DOHH2 (cell line): Measurements from ENCODE around the gene ABCC12.

Source experiments
- H3F3A ChIP-seq: fragments of 200-600 bp; sonication (generic), shearing (Covaris generic); 2 replicates; pipeline ENCODE4 v1.6.0; 2016; ENCODE audit warnings: antibody characterized with exemption, mild to moderate bottlenecking; ENCODE audit not compliant: control insufficient read depth, insufficient read depth
- H3K27ac ChIP-seq: fragments of 200-600 bp; sonication (generic); 2 replicates; pipeline ENCODE4 v1.5.1; 2014; ENCODE audit warnings: low read depth, mild to moderate bottlenecking, low read length, moderate library complexity
- H3K27me3 ChIP-seq: fragments of 200-600 bp; sonication (generic); 2 replicates; pipeline ENCODE4 v1.6.1; 2014; ENCODE audit warnings: mild to moderate bottlenecking, low read length, mixed read lengths; ENCODE audit not compliant: control insufficient read depth
- H3K36me3 ChIP-seq: fragments of 200-600 bp; sonication (generic); 2 replicates; pipeline ENCODE4 v1.6.1; 2014; ENCODE audit warnings: mild to moderate bottlenecking, low read length, moderate library complexity, mixed read lengths; ENCODE audit not compliant: control insufficient read depth
- H3K4me1 ChIP-seq: fragments of 200-600 bp; sonication (generic); 2 replicates; pipeline ENCODE4 v1.6.1; 2014; ENCODE audit warnings: mild to moderate bottlenecking, low read length, mixed read lengths; ENCODE audit not compliant: control insufficient read depth
- H3K4me2 ChIP-seq: fragments of 200-600 bp; sonication (generic); 2 replicates; pipeline ENCODE4 v1.6.0; 2014; ENCODE audit warnings: mild to moderate bottlenecking, low read length, moderate library complexity
- H3K4me3 ChIP-seq: fragments of 200-600 bp; sonication (generic); 2 replicates; pipeline ENCODE4 v1.5.1; 2014; ENCODE audit warnings: mild to moderate bottlenecking, low read length, mixed read lengths
- H3K79me2 ChIP-seq: fragments of 200-600 bp; sonication (generic); 2 replicates; pipeline ENCODE4 v1.6.1; 2014; ENCODE audit warnings: mild to moderate bottlenecking, low read length, mixed read lengths; ENCODE audit not compliant: control insufficient read depth
- H3K9me2 ChIP-seq: fragments of 200-600 bp; sonication (generic); replicated peaks from 2 replicates; pipeline ENCODE4 v1.6.1; 2014; ENCODE audit warnings: mild to moderate bottlenecking, low read length, mixed read lengths; ENCODE audit not compliant: control insufficient read depth
- H3K9me3 ChIP-seq: fragments of 200-600 bp; sonication (generic); 2 replicates; pipeline ENCODE4 v1.6.1; 2014; ENCODE audit warnings: antibody characterized with exemption, low read length, mixed read lengths; ENCODE audit not compliant: control insufficient read depth, insufficient read depth
- H4K20me1 ChIP-seq: fragments of 200-600 bp; sonication (generic); 2 replicates; pipeline ENCODE4 v1.6.0; 2014; ENCODE audit warnings: low read depth, mild to moderate bottlenecking, antibody characterized with exemption, low read length, moderate library complexity; ENCODE audit not compliant: control insufficient read depth, insufficient read depth
- EZH2phosphoT487 ChIP-seq: fragments of 200-600 bp; sonication (generic); IDR thresholded peaks from 2 replicates; pipeline ENCODE4 v1.6.1; 2017; ENCODE audit warnings: borderline replicate concordance, mild to moderate bottlenecking, antibody characterized with exemption, low read length, moderate library complexity, mixed read lengths
- TF ChIP-seq, protein P1 (sequence below): fragments of 200-600 bp; sonication (generic); IDR thresholded peaks from one replicate; pipeline ENCODE4 v1.5.1; 2014; ENCODE audit warnings: antibody characterized with exemption, mild to moderate bottlenecking, low read depth, low read length; ENCODE audit not compliant: poor library complexity, severe bottlenecking

The ABCC12 gene

DNA sequence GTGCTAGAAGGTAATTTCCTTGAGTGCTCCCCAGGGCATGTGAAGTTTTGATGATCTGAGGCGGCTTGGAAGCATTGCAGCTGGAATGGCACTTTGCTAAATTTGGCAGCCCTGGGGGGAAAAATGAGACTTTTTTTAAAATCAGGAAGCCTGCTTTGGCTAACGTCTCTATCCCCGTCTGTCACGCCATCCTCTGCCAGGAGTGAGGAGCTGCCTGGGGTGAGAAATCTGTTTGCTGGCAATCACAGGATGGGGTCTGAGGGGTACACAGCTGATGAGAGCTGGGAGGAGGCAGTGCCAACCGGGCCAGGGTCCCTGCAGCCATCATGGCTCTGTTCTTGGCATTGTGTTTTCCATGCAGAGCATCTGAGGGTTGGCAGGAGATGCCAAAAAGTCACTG is 2.0 kb downstream of the ABCC12 start:
- TF ChIP-seq, protein P1, sequence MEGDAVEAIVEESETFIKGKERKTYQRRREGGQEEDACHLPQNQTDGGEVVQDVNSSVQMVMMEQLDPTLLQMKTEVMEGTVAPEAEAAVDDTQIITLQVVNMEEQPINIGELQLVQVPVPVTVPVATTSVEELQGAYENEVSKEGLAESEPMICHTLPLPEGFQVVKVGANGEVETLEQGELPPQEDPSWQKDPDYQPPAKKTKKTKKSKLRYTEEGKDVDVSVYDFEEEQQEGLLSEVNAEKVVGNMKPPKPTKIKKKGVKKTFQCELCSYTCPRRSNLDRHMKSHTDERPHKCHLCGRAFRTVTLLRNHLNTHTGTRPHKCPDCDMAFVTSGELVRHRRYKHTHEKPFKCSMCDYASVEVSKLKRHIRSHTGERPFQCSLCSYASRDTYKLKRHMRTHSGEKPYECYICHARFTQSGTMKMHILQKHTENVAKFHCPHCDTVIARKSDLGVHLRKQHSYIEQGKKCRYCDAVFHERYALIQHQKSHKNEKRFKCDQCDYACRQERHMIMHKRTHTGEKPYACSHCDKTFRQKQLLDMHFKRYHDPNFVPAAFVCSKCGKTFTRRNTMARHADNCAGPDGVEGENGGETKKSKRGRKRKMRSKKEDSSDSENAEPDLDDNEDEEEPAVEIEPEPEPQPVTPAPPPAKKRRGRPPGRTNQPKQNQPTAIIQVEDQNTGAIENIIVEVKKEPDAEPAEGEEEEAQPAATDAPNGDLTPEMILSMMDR = no peak
- no peak for TF ChIP-seq EZH2phosphoT487
- H3K4me3 ChIP-seq = no peak overlapping the region

DNA sequence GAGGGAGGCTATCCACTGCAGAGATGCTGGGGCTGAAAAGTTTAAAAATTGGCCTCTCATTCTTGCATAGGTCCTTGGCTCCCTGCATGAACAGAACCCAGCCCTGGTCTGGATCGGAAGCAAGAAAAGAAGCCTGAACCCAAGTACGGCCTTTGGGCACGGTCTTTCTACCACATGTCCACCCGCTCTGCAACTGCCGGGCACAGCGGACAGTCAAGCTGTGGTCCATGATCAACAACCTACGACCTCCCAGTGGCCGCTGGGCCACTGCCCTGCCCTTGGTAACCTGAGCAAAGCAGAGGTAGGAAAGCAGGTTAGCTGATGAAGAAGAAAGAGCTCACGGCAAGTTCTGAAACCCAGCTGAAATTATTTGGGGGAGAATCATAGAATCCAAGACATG is 3.6 kb downstream of the ABCC12 start:
- Histone ChIP-seq H3K4me1 (peaks cover 5% of the 10 kb centered on the region), H3F3A (no peaks in the 10 kb centered on the region)

More for the DNA sequence above, 2.0 kb downstream of the ABCC12 start:
- Histone ChIP-seq H3K79me2 (no peaks in the 10 kb centered on the region), H4K20me1 (no peaks in the 10 kb centered on the region), H3K9me3 (no peaks in the 10 kb centered on the region; the same call in 1 of the 2 replicates), H3K4me2 (no peak overlapping the region), H3K4me1 (peaks cover 6% of the 10 kb centered on the region), H3F3A (no peaks in the 10 kb centered on the region), H3K27ac (no peak overlapping the region), H3K36me3 (no peaks in the 10 kb centered on the region), H3K9me2 (no peaks in the 10 kb centered on the region), H3K27me3 (peaks cover 14% of the 10 kb centered on the region)

DNA sequence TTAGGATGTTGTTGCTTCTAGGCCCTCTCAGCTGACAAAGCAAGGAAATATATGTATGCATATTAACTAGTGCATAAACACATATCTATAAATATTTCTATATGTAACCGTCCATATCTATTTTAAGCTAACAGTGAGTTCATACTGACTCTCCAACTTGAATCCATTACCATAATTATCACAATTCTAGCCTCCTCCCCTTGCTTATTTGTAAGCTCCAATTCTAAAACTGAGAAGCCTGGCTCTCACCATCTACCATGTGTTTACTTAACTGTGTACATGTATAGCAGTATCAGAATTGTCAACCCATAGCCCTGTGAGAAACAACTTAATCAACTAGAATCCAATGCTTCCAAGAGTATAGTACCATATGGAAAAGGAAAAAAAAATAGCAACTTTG is 5.1 kb downstream of the ABCC12 start:
- TF ChIP-seq, protein P1 = no peak
- no peak for TF ChIP-seq EZH2phosphoT487
- no peaks in the 10 kb centered on the region for H3K9me2 ChIP-seq
- H3K9me3 ChIP-seq = no peaks in the 10 kb centered on the region; the same call in 1 of the 2 replicates
- no peaks in the 10 kb centered on the region for H3K4me1 ChIP-seq
- no peak overlapping the region for H3K4me2 ChIP-seq
- no peaks in the 10 kb centered on the region for H3K79me2 ChIP-seq
- H3K27me3 ChIP-seq = no peaks in the 10 kb centered on the region; the same call in 1 of the 2 replicates
- no peaks in the 10 kb centered on the region for H3K36me3 ChIP-seq
- no peaks in the 10 kb centered on the region for H4K20me1 ChIP-seq
- no peak overlapping the region for H3K4me3 ChIP-seq
- H3K27ac ChIP-seq = no peak overlapping the region
- H3F3A ChIP-seq = no peaks in the 10 kb centered on the region

More for the DNA sequence above, 3.6 kb downstream of the ABCC12 start:
- H3K79me2 ChIP-seq = no peaks in the 10 kb centered on the region
- H4K20me1 ChIP-seq = no peaks in the 10 kb centered on the region
- H3K36me3 ChIP-seq = no peaks in the 10 kb centered on the region
- H3K9me2 ChIP-seq = no peaks in the 10 kb centered on the region
- H3K27me3 ChIP-seq = peaks cover 4% of the 10 kb centered on the region
- H3K4me3 ChIP-seq = no peak overlapping the region
- H3K27ac ChIP-seq = no peak overlapping the region
- H3K4me2 ChIP-seq = no peak overlapping the region
- TF ChIP-seq, protein P1 = no peak
- no peak for TF ChIP-seq EZH2phosphoT487
- H3K9me3 ChIP-seq = no peaks in the 10 kb centered on the region; the same call in 1 of the 2 replicates

DNA sequence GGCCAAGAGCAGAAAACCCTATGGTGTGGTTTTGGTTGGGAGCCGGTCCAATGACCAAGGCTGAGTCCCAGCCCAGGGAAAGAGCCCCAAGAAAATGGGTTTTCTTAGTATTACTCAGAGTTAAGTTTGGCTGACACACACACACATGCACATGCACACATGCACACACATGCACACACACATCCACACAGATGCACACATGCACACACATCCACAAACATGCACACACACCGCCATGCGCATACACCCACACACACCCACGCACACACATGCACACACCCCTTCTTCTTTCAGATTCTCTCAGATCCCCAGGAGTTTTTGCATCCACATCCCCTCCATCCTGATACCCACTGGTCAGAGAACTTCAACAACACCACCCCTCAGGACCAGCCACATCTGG is 9.1 kb downstream of the ABCC12 start:
- no peak overlapping the region for H3K27ac ChIP-seq

More for the DNA sequence above, 9.1 kb downstream of the ABCC12 start:
- TF ChIP-seq, protein P1 = no peak
- no peak for TF ChIP-seq EZH2phosphoT487
- H3K4me2 ChIP-seq = no peak overlapping the region
- no peaks in the 10 kb centered on the region for H3K4me1 ChIP-seq
- H3K27me3 ChIP-seq = no peaks in the 10 kb centered on the region
- H3K4me3 ChIP-seq = no peak overlapping the region
- no peaks in the 10 kb centered on the region for H4K20me1 ChIP-seq
- H3K36me3 ChIP-seq = no peaks in the 10 kb centered on the region
- no peaks in the 10 kb centered on the region for H3K9me2 ChIP-seq
- no peaks in the 10 kb centered on the region for H3F3A ChIP-seq
- H3K9me3 ChIP-seq = no peaks in the 10 kb centered on the region; the same call in 1 of the 2 replicates
- H3K79me2 ChIP-seq = no peaks in the 10 kb centered on the region
